ENCODE data around the gene ACSS3.
"Not testable (repeated sequence)": the region's sequence is repeated elsewhere in the genome, so short reads cannot be mapped to it uniquely, and the experiment has no call there.

Gene ACSS3

DNA sequence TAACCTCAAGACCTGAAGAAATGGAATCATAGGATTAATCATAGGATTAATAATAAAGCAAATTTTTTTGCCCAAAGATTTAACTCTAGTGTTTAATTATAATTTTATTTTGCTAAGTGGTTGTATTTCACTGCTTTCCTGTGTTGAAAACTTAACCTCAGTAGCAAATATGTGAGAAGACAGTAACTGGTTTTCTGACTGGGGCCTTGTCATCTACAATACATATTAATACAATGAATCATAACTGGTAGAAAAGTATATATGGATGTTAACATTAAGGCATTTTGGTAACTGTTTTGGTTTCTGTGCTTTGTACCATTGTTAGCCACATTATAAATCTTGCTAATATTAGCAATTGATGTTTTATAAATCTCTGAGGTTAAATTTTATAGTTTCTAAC is 92.2 kb downstream of the ACSS3 start:
- DNase-seq (ENCODE audit: low read depth): no peak

DNA sequence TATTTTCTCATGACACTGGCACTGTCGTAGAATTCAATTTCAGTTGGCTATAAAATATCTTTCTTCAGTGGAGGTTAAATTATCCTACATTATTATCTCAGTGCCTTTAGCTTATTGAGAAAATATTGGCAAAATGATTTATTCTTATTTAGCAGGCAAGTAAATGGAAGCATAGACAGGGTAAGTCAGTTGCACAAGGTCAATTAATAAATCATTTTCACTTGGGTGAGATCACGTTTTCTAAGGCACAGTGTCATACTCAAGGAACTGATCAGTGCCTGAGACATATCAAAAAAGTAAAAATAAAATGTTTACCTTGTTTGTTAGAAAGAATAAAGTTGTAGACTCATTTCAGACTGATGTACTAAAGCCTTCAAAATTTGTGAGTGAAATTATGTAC is 95.0 kb downstream of the ACSS3 start:
- DNase-seq (ENCODE audit: low read depth): no peak

DNA sequence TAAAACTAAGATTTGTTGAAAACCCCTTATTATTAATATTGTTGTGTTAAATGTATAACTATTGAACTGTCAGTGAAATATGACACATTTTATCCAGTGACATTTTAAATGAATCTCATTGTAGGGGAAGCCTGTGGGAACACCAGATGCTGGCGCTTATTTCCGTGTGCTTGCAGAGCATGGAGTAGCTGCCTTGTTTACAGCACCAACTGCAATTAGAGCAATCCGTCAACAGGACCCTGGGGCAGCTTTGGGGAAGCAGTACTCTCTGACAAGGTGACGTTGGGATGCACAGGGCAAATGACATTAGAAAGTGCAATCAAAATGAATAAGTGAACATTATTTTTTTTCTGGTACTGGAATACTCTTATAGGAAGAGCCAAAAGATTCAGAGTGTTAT is 96.8 kb downstream of the ACSS3 start:
- DNase-seq (ENCODE audit: low read depth): no peak

DNA sequence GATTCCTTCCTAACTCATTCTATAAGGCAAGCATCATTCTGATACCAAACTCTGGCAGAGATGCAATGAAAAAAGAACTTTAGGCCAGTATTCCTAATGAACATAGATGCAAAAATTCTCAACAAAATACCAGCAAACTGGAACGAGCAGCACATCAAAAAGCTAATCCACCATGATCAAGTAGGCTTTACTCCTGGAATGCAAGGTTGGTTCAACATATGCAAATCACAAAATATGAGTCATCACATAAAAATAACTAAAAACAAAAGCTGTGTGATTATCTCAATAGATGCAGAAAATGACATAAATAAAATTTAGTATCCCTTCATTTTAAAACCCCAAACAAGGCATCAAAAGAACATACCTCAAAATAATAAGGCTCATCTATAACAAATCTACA is 98.9 kb downstream of the ACSS3 start:
- no peak for DNase-seq (ENCODE audit: low read depth)

DNA sequence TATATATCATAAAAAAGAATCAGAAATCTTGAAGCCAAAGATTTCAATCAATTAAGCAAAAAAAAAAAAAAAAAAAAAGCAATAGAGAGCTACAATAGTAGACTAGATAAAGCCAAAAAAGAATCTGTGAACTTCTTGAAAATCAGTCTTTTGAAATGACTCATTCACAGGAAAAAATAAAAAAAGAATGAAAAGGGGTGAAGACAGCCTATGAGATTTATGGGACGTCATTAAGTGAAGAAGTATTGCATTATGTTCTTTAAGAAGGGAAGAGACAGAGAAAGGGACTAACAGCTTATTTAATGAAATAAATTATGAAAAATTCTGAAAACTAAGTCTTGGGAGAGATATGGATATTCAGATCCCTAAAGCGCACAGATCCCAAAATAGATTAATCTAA is 103.8 kb downstream of the ACSS3 start:
- no peak for DNase-seq (ENCODE audit: low read depth)

DNA sequence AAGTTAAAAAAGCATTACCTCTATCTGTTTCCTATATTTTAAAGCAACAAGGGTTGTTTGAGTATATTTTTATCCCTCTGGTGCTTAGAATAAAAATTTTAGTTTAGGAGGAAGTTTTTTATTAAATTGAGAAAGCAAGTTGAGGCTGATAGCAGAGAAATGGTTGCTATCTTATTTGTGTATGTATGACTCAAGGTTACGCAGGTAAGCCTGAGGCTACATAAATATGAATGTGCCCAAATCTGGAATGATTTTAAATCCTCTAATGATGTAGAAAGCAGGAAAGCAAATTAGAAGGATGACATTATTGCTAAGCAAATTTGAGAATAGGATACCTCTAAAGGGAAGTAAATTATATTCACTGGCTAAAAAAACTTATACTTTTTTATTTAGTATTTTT is 109.8 kb downstream of the ACSS3 start:
- no peak for DNase-seq (ENCODE audit: low read depth)

DNA sequence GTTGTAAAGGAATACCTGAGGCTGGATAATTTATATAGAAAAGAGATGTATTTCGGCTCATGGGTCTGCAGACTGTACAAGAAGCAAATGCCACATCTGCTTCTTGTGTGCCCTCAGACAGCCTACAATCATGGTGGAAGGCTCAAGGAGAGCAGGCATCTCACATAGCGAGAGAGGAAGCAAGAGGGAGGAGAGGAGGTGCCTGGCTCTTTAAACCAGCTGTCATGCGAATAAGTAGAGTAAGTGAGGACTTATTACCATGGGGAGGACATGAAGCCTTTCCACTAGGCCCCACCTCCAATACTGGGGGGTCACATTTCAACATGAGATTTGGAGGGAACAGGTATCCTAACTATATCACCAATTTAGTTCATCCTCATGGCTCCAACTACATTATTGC is 118.7 kb downstream of the ACSS3 start:
- no peak for DNase-seq (ENCODE audit: low read depth)

DNA sequence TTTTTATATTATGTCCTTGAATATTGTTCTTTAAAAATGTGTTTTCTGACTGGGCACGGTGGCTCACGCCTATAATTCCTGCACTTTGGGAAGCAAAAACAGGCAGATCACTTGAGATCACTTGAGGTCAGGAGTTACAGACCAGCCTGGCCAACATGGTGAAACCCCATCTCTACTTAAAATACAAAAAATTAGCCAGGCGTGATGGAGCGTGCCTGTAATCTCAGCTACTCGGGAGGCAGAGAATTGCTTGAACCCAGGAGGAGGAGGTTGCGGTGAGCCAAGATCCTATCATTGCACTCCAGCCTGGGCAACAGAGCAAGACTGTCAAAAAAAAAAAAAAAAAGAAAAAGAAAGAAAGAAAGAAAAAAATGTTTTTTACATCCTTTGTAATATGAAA is 122.7 kb downstream of the ACSS3 start:
- DNase-seq (ENCODE audit: low read depth): not testable (repeated sequence)

DNA sequence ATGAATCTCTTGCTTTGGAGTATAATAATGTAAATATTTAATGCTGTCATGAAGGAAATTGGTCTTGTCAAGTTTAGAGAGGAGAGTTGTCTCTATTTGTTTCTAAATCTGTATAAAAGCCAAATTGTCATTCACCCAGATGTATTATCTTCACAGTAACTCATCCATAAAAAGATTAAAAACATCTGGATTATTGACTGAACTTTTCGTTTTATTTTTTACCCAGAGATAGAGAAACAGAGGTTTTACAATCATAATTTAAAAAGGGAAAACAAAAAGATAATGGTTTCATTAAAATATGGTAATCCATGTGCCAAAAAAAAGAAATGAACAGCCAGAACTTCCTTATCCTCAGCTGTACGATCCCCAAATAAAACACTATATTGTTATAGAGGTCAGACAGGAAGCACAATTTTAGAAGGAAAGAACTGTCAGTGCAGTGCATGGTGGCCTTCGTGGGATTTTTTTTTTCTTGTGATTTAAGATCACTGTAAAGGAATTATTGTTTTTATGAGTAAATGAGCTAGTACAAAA is 125.9 kb downstream of the ACSS3 start:
- no peak for DNase-seq (ENCODE audit: low read depth)

DNA sequence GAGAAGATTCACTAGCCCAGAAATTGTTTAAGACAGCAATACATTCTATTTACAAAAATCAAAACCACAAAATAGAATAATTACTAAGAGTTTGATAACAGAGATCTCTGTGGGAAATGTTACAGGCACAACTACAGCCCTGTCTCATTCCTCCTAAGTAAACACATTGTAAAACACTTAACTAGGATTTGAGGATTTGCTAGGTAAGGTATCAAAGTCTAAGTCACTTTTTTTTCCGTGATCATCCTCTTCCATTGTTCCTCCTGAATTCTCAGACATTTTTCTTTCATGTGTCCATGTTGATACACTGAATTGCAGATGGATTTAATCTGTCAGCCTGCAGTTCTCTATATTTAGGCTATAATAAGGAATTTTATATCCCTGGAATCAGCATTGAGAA is 127.5 kb downstream of the ACSS3 start:
- DNase-seq (ENCODE audit: low read depth): no peak

DNA sequence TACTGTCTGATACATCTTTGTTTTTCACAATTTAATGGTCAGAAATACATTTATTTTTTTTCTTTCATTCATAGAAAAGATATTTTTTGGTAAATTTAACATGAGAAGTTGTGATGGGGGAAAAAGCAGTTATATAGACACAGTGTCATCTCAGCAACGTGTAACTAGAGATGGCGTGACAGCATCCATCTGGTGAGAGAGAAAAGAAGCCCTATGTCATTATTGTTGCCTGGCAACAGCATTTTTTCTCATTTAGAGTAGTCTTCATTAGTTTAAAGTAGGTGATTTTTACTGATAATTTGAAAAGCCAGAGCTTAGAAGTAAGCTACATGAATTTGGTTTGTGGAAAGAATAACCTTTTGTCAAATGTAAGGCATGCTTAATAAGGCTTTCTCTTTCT is 128.6 kb downstream of the ACSS3 start:
- no peak for DNase-seq (ENCODE audit: low read depth)

DNA sequence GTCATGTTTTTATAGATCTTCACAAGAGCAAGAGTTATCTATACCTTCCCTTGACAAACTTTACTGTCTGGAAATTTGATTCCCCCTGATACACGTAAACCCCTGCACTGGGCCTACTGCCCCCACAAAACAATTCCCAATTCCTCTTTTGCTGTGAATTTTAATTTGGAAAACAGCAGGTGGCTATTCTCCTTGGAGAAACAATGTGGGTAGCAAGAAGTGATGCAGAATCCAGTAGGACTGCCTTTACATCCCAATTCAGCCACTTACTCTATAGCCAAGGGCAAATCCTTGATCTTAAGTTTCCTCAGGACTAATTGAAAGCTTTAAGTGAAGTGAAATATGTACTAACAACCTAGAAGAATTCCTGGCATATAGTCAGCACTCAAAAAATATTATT is 129.3 kb downstream of the ACSS3 start:
- DNase-seq (ENCODE audit: low read depth): no peak

DNA sequence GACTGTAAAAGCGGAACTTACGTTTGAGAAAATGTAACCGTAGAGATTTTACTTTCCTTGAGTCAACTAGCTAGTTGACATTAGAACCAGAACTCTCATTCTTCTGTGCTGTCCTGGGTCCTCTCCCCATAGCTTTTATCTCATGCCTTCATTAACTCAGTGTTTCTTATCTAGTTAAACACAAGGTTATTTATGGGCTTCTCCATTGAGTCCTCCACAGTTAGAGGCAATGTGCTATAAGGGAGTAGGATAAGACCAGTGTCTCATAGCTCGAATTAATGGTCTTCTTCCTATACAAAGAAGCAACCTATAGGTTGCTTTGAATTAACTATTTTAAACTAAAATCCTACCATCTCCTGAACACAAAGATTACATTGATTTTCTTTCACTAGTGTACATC is 129.8 kb downstream of the ACSS3 start:
- no peak for DNase-seq (ENCODE audit: low read depth)

DNA sequence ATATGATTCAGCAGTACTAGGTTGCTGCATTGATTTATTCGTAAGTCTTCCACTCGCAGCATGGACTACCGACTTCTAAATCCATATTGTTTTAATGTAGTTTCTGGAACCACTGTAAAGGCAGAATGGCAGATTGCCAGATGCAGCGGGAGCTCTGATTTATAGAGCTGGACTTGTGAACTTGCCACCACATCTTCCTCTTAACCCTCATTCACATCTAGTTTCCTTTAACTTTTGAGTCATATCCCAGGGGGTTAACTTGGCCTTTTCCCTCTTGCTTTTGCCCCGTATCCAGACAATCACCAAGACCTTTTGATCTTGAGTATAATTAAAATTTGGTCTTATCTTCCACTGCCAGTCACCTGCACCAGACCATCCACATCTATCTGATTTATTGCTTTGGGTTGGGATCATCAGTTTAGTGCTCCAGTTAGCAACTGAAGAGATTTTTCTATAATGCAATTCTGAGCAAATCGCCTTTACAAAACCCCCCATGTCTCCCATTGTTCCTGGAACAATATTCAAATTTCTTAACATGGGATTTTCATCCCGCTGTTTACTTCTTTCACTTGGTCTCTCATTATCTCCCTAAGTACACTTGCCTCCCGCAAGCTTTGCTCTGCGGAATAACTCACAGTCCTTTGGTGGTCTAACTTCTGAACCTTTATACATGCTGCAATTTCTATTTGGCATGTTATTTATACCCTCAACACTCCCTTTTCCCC is 130.5 kb downstream of the ACSS3 start:
- no peak for DNase-seq (ENCODE audit: low read depth)

DNA sequence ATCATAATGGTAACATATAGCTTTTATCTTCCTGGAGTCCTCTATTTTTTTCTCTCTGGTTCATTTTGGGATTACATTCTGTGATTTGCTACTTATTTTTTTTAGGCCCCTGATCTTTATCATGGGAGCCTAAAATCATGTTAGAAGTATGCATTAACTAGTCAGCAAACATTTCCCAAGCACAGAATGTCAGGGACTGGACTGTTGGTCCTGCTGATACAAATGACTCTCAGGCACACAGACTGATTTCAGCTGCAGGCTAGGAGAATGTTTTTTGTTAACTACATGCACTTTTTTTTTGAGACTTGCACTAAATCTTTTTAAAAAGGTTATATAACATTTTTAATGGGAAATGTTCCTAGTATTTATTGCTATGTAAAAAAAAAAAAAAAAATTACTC is 131.1 kb downstream of the ACSS3 start:
- no peak for DNase-seq (ENCODE audit: low read depth)

DNA sequence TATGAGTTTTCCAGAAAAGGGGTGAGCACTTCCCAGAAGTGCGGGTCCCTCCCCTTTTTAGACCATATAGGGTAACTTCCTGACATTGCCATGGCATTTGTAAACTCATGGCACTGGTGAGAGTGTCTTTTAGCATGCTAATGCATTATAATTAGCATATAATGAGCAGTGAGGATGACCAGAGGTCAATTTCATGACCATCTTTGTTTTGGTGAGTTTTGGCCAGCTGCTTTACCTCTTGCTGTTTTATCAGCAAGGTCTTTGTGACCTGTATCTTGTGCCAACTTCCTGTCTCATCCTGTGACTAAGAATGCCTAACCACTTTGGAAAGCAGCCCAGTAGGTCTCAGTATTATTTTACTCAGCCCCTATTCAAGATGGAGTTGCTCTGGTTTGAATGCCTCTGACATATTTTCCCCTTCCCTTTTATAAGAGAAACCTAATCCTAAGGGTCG is 131.9 kb downstream of the ACSS3 start:
- DNase-seq (ENCODE audit: low read depth): not testable (repeated sequence)

DNA sequence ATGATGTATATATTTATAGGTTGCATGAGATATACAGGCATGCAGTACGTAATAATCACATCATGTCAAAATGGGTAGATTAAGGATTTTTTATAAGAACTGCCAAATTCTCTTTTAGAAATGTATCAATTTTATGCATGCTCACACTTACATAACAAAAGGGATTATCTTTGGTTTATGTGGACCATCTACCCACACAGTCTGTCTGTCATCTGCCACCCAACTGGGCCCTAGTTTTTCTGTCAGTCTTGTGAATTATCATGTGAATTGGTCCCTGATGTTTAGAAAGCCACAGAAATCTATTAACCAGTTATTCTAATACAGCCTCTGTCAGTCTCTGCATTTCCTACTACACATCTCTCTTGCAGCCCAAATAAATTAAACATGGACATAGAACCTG is 133.4 kb downstream of the ACSS3 start:
- DNase-seq (ENCODE audit: low read depth): no peak

DNA sequence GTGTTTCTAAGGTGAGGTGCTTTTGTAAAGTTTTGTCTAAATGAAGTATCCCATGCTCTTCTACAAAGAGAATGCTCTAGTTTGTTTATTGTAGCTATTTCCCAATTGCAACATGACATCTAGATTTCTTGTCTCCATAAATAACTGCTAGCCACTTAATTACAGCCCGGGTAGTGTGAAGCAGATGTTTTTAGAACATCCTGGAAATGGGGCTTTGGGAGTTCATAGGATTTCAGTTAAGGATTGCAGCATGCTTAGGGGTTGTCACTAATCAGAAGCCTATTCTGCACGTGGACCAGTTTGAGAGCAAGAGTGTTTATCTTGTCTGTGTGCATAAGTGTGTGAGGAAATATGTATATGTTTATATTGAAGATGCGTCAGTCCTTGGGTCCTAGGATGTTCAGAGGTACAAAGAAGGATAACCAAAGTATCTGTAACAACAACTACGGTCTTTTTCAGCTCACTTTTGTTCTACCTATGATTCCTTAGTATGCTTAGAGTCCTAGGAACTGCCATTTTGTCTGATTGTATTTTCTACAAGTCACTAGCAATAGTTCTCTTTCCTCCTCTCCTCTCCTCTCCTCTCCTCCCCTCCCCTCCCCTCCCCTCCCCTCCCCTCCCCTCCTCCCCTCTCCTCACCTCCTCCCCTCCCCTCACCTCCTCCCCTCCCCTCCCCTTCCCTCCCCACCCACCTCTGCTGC is 135.3 kb downstream of the ACSS3 start:
- no peak for DNase-seq (ENCODE audit: low read depth)

DNA sequence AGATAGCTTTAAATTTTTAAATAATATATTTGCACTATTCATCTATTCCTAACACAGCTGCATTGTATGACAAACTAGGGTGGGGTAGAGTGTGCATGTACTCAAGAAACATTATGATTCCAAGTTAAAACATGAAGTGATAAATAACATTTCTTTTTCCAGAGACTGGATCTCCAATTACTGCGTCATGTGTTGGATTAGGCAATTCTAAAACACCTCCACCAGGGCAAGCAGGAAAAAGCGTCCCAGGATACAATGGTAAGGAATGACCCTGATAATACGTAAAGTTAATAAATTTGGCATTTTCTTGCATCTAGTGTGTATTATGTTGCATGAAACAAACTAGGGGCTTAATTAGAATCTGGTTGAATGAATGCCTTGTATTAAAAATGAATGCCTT is 138.9 kb downstream of the ACSS3 start:
- DNase-seq (ENCODE audit: low read depth): no peak

DNA sequence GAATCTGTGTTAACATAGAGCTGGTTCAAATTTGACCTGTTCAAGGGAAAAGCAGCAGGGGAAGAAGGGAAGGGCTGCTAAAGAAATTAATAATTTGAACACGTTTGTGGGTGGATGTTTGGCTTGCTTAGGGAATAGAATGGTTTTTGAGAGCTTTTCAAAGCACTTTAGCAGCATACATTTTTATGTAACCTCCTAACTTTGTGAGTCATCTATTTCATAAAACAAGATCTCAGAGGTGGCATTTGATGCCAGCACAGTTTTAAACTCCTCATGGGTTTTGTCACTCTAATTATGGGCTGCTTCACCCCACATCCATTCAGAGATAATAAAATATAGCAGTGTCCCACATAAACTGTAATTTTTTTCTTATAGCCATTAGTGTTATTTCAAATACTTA is 143.8 kb downstream of the ACSS3 start:
- DNase-seq (ENCODE audit: low read depth): no peak

DNA sequence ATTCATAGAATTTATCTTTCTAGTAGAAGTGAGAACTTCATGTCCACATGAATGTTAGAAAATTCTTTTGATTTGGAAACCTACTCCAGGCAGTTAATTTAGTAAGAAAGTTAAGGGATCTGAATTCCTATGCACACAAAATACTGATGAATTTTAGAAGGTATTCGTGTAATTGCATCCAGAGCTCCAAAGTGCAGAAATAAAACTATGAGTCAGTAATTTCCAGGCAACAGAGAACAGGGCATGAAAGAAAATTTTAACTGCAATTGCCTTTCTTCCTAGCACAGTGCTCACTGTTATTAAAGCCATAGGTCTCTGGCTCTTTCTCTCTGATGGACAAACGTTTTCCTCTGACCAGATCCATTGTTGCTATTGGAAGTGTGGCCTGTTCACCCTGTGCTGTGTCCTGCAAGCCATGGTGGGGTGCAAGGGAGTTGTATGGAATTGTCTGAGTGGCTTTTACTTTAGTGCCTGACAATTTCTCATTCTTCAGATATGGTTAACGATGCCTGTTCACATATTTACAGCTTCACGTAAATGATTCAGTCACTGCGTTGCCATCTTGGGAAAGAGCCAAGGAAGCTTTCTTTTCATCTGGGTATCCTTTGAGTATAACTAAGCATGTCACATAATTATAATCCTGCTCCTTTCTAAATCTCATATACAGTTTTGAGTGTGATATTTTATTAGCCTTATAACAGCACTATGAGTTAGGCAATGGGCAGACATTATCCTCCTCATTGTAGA is 145.1 kb downstream of the ACSS3 start:
- no peak for DNase-seq (ENCODE audit: low read depth)

DNA sequence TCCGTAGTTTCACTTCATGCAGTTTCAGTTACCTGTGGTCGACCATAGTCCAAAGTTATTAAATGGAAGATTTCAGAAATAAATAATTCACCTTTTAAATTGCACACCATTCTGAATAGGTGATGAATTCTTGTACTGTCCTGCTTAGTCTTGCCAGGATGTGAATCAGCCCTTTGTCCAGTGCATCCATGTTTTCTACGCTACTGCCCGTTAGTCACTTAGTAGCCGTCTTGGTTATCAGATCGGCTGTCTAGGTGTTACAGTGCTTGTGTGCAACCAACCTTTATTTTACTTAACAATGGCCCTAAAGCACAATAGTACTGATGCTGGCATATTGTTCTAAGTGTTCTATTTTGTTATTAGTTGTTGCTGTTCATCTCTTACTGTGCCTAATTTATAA is 146.7 kb downstream of the ACSS3 start:
- no peak for DNase-seq (ENCODE audit: low read depth)

DNA sequence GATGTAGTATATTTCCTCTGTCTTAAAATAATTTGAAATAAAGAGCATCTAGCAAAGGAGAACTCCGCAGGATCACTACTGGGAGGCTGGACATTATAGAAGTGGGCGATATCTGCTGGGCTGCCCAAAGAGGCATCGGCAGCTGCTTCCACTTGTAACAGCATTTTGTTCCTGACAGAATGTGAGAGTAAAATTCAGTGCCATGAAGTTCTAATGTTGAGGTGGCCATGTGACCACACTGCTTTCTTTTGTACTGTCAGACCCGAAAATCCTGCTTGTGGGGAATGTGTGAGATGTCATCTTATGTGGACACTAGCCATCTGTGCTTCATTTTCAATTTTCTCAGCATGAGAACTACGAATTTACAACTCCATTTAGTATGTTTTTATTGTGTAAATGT is 151.9 kb downstream of the ACSS3 start:
- no peak for DNase-seq (ENCODE audit: low read depth)

All from T-helper 22 cell (primary cell).